ENCODE data around the gene MPIG6B.

Gene MPIG6B

DNA sequence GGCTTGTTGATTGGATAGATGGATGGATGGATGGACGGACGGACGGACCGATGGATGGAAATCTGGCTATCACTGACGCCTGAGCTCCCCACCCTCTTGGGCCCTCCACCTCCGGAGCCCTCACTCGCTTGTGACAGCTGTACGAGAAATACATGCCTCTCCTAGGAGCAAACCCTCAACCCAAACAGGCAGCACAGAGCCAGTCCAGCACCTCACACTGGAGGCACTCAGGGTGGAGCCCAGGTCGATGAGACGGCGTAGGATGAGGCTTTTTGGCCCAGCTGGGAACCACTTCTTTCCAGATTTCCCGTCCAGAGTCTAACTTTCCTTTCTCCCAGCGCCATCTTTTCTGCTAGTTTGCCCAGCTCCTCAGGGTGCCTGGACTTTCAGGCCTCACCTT lies 39.6 kb upstream of the MPIG6B start:
- TF ChIP-seq, protein P1, sequence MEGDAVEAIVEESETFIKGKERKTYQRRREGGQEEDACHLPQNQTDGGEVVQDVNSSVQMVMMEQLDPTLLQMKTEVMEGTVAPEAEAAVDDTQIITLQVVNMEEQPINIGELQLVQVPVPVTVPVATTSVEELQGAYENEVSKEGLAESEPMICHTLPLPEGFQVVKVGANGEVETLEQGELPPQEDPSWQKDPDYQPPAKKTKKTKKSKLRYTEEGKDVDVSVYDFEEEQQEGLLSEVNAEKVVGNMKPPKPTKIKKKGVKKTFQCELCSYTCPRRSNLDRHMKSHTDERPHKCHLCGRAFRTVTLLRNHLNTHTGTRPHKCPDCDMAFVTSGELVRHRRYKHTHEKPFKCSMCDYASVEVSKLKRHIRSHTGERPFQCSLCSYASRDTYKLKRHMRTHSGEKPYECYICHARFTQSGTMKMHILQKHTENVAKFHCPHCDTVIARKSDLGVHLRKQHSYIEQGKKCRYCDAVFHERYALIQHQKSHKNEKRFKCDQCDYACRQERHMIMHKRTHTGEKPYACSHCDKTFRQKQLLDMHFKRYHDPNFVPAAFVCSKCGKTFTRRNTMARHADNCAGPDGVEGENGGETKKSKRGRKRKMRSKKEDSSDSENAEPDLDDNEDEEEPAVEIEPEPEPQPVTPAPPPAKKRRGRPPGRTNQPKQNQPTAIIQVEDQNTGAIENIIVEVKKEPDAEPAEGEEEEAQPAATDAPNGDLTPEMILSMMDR (IDR thresholded peaks at IDR 0.05; ENCODE audit: low read depth, low read length): no peak
- DNase-seq (ENCODE audit: extremely low read depth, low read depth): no peak

DNA sequence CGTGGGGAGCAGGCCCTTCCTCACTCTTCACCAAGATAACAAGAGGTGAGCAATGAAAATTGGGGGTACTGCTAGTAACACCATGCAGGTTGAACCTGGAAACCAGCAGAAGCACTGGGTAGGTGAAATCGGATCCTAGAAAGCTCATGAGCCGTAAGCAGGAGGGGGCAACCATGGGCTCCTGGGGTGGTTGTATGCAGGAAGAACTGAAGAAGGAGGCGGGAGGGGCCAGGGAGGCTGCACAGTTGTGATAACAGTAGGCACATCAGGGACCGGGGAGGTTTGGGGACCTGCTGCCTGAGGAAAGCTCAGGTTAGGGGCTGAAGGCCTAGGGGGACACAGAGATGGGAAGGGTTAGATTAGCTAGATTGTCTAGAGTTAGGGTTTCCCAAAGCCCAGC lies 36.7 kb upstream of the MPIG6B start:
- TF ChIP-seq, protein P1 (IDR thresholded peaks at IDR 0.05; ENCODE audit: low read depth, low read length): no peak
- no peak for DNase-seq (ENCODE audit: extremely low read depth, low read depth)

DNA sequence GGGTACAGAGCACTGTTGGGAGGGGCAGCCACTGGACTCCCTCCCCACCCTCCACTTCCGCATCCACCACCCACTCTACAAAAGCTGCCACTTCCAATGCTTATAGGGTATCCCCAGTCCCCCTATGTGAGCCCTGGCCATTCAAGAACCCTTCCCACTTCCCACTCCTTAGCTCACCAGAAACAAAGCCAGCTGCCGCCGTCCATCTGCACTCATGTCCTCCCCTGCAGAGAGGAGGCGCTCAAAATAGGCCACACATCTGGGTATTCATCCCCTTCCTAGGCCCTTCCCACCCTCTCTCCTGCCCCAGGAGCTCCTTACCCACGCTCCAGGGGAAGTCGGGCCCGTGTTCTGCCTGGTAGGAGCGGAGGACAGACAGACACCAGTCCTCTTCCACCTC lies 35.9 kb upstream of the MPIG6B start:
- DNase-seq (ENCODE audit: extremely low read depth, low read depth): no peak
- TF ChIP-seq, protein P1 (IDR thresholded peaks at IDR 0.05; ENCODE audit: low read depth, low read length): no peak

DNA sequence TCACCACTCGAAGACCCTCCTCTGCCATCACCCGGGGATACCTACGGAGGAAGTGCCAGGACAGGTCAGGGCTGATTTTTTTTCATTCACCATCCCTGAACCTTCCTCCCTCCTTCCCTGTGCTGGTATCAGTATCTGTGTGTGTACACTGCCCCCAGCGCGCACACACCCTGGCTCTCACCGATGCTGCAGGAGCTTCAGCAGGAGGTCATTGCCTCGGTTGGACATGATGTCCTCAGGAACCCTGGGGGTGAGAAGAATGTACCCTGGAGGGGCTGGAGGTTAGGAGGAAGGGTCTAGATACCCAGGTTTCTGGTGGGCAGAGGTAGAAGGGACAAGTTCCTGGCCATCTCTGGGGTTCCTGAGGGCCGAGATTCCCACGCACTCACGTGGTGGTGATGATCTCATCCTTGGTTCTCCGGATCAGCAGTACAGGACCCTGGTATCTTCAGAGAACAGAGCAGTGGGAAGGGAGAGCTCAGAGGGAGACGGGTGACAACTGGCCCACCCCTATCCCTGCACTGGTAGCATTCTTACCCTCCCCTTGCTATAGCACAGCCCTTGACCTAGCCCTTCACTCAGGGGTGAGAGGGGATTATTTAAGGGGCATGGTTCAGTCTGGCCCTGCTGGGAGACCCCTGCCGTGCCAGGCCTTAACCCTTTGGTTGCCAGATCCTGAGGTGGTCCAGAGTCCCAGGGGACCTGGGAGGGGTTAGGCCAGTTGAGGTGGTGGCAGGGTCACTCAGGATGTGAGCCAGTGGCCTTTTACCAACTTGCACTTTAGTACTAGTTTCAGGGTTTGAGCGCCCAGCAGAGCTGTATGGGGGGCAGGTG lies 35.1 kb upstream of the MPIG6B start:
- DNase-seq (ENCODE audit: extremely low read depth, low read depth): no peak
- TF ChIP-seq, protein P1 (IDR thresholded peaks at IDR 0.05; ENCODE audit: low read depth, low read length): no peak

DNA sequence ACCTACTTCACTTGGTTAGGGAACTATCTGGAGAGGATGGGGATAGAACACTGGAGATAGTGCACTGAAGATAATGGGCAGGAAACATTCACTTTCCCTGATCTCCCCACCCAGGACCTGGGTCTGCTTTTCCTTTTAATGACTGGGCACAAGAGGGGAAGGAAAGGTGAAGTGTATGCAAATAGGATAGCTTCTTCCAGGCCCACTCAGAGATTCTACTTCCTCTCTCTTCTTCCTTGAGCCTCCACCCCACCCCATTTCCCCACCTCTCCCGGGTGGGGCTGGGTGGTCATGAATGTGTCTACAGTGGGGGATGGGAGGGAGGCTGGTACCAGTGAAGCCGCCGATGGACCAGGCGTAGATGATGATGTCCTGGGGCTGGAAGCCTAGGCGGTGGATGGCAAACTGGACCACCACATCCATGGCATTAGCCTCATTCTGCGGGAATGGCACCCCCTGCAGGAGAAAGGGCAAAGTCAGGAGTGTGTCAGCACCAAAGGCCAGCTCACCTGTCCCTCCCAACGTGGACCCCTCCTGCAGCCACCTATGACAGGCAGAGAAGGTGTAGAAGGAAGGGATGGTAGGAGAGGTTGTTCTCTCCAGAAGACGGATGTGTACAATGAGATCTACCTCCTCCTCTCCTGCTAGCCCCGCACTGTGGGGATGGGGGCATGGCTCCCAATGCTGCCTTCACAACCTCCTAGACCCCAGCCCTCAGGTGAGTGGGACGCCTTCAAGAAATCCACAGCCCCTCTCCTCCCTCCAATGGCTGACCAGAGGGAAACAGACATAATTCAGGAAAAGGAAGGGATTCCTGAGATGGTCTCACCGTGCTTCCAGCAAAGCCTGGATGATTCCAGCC lies 33.7 kb upstream of the MPIG6B start:
- DNase-seq (ENCODE audit: extremely low read depth, low read depth): no peak
- TF ChIP-seq, protein P1 (IDR thresholded peaks at IDR 0.05; ENCODE audit: low read depth, low read length): peak; percentile 31

DNA sequence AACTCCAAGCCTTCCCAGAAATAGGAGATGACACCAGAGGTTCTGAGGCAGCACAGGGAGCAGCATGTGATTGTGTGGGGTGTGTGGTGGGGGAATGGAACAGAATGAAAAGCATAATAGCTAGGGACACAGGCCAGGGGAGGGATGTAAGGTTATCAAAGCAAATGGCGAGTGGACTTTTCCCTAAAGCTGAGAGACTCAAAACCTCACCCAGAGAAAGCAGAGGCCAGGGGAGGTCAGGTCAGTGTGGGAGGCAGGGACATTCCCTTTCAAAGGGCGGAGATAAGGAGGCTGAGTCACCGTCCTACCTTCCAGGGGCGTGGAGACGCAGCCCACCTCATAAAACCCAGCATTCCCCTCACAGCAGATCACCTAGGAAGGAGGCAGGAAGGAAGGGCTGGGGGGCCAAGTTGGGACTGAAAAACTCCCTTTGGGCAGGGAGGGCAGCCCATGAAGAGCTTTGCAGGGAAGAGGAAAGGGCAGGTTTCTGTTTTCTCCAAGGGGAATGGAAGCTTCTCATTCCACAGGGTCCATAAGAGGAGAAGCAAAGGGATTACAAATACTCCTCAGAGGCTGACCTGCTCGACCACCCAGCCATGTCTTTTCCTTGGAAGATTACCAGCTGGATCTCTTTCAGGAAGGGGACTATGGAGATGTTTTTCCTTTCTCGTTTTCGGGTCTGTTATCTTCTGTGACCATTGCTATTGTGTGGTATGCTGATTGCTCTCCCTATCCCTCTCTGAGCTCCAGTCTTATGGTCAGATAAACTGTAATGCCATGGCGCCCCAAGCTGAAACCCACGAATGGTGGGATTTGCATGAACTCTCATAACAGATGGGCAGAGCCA lies 32.7 kb upstream of the MPIG6B start:
- DNase-seq (ENCODE audit: extremely low read depth, low read depth): no peak

More for the DNA sequence above, 32.7 kb upstream of the MPIG6B start:
- TF ChIP-seq, protein P1 (IDR thresholded peaks at IDR 0.05; ENCODE audit: low read depth, low read length): no peak

All from AG09319 (cell line).